ENCODE data around the gene CCDC187. TPM values are rescaled to one million over a fixed set of nuclear protein-coding genes. Genes with fewer than 3 reads are reported as not detected.

CCDC187 gene
- total RNA-seq, 1 donor from 2014 or later: 0.07 TPM

DNA sequence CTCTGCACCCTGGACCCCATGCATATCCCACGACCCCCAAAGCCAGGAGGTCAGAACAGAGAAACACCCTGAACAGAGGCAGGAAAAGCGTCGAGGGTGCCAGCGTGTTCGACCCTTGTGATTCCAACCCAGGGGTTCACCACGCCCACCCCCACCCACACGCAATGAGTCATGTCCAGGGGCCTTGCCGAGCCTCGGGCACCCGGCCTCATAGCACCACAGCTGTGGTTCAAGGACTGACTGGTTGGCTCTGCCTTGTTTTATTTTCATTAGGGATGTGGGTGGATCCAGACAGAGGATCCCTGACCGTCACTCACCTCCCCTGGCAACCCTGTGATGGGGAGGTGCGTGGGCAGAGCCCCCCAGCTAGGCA is 48.7 kb downstream of the CCDC187 start:
- Mint-ChIP-seq H3K4me3 (no peak overlapping the region), H3K27ac (ENCODE audit: unreplicated experiment) (no peak overlapping the region), H3K27me3 (ENCODE audit: low read depth) (no peaks in the 10 kb centered on the region), H3K9me3 (no peaks in the 10 kb centered on the region), H3K4me1 (no peaks in the 10 kb centered on the region), H3K36me3 (ENCODE audit: low read depth) (no peaks in the 10 kb centered on the region)
- TF ChIP-seq, protein P1, sequence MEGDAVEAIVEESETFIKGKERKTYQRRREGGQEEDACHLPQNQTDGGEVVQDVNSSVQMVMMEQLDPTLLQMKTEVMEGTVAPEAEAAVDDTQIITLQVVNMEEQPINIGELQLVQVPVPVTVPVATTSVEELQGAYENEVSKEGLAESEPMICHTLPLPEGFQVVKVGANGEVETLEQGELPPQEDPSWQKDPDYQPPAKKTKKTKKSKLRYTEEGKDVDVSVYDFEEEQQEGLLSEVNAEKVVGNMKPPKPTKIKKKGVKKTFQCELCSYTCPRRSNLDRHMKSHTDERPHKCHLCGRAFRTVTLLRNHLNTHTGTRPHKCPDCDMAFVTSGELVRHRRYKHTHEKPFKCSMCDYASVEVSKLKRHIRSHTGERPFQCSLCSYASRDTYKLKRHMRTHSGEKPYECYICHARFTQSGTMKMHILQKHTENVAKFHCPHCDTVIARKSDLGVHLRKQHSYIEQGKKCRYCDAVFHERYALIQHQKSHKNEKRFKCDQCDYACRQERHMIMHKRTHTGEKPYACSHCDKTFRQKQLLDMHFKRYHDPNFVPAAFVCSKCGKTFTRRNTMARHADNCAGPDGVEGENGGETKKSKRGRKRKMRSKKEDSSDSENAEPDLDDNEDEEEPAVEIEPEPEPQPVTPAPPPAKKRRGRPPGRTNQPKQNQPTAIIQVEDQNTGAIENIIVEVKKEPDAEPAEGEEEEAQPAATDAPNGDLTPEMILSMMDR (conservative IDR thresholded peaks at IDR 0.05): no peak
- DNase-seq (ENCODE audit: low read depth, low spot score): no peak

DNA sequence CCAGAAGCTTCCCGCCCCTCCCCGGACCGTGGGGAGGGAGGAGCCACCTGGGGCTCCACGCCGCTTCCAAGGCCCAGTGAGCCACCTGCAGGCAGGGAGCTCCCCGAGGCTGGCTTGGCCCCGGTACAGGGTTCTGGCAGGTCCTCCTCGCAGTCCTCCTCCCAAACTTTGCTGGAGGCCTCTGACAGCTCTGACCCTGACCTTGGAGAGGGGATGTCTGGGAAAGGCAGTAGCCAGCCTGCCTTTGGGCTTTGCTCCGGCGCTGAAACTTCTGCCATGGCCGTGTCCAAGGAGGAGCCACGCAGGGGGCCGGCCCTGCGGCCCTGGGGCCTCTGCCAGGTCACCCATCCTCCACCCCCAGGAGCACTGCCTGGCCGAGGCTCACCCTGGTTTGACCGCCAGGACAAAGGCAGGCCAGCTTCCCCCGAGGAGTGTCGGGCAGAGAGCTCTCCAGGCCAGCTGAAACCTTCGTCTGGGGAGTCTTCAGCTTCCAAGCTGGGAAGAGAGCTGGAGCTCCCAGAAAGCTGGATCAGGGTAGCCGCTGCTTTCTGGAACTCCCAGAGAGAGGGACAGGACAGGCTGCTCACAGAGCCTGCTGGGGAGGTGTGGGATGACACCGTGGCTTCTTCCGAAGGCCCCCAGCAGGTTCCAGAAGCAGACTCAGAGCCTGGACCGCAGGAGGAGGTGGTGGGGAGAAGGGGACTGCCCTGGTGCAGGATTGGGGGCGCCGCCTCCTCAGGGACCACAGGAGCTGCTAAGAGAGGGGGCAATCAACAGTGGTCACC is 49.3 kb downstream of the CCDC187 start:
- H3K27ac Mint-ChIP-seq (ENCODE audit: unreplicated experiment): no peak overlapping the region
- no peak for DNase-seq (ENCODE audit: low read depth, low spot score)
- TF ChIP-seq, protein P1 (conservative IDR thresholded peaks at IDR 0.05): no peak
- no peak overlapping the region for H3K4me3 Mint-ChIP-seq
- H3K36me3 Mint-ChIP-seq (ENCODE audit: low read depth): no peaks in the 10 kb centered on the region
- H3K4me1 Mint-ChIP-seq: no peaks in the 10 kb centered on the region
- H3K27me3 Mint-ChIP-seq (ENCODE audit: low read depth): no peaks in the 10 kb centered on the region
- H3K9me3 Mint-ChIP-seq: no peaks in the 10 kb centered on the region

DNA sequence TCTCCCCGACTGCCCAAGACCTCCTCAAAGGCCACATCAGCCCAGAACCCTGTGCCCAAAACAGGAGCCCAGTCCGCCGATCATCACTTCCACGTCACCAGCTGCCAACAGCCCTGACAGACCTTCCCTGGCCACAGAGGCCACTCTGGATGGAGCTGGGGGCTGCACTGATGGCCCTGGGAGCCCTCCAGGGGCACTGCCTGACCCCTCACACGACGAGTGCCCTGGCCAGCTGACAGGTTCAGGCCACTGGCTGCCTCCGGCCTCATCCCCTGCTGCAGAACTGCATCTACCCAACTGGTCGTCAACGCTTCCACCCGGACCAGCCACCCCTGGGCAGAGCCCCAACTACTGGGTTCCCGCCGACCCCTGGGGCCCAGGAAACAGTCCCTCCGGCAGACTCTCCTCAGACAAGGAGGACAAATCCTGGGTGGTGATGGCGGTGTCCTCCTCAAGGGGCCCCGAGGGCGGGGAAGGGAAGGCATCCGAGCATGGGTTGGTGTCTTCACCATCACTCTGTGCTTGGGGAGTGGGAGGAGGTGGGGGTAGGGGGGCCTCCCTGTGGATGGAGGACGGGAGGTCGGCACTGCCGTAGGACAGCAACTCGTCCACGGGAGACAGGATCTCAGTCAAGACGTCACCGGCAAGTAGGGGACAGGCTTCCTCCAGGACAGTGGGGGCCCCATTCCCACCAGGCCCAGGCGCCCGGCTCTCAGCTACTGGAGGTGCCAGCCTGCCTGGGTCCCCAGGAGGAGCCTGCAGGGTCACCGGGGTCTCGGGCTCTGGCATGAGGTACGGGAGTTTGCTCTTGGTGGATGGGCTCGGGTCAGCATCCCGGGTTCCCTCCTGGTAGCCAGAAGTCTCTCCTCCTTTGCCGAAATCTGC is 50.4 kb downstream of the CCDC187 start:
- Mint-ChIP-seq H3K4me3 (no peak overlapping the region), H3K9me3 (no peaks in the 10 kb centered on the region), H3K4me1 (no peaks in the 10 kb centered on the region), H3K27ac (ENCODE audit: unreplicated experiment) (no peak overlapping the region), H3K27me3 (ENCODE audit: low read depth) (no peaks in the 10 kb centered on the region), H3K36me3 (ENCODE audit: low read depth) (no peaks in the 10 kb centered on the region)
- TF ChIP-seq, protein P1 (conservative IDR thresholded peaks at IDR 0.05): no peak
- no peak for DNase-seq (ENCODE audit: low read depth, low spot score)

DNA sequence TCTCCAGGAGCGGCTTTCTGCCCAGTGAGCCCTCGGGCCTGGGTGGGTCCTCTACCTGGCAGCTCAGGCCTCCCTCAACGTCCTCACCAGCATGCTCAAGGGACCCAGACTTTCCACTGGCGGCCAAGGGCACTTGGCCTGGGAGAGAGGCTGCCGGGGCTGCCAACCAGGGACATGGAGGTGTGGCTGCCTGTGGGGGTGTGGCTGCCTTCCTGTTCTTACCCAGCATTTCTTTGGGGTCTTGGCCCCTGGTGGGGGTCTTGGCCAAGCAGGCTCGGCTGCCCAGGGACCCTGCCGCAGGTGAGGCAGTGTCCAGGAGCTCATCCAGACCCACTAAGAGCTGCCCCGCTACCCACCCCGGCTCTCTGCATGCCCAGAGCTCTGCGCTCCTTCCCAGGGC is 51.0 kb downstream of the CCDC187 start:
- no peaks in the 10 kb centered on the region for H3K27me3 Mint-ChIP-seq (ENCODE audit: low read depth)
- no peaks in the 10 kb centered on the region for H3K9me3 Mint-ChIP-seq
- H3K4me3 Mint-ChIP-seq: no peak overlapping the region
- DNase-seq (ENCODE audit: low read depth, low spot score): no peak
- no peak overlapping the region for H3K27ac Mint-ChIP-seq (ENCODE audit: unreplicated experiment)
- H3K36me3 Mint-ChIP-seq (ENCODE audit: low read depth): no peaks in the 10 kb centered on the region
- TF ChIP-seq, protein P1 (conservative IDR thresholded peaks at IDR 0.05): no peak
- H3K4me1 Mint-ChIP-seq: no peaks in the 10 kb centered on the region

DNA sequence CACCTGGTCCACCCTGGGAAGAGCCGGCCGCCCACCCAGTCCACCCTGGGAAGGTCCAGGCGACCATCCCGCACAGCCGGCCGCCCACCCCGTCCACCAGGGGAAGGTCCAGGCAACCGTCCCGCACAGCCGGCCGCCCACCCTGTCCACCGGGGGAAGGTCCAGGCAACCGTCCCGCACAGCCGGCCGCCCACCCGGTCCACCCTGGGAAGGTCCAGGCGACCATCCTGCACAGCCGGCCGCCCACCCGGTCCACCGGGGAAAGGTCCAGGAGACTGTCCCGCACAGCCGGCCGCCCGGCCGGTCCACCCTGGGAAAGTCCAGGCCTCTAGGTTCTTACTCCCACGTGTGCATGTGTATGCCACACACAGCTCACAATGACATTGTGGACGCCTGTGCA is 51.6 kb downstream of the CCDC187 start:
- TF ChIP-seq, protein P1 (conservative IDR thresholded peaks at IDR 0.05): no peak
- Mint-ChIP-seq H3K36me3 (ENCODE audit: low read depth) (no peaks in the 10 kb centered on the region), H3K4me1 (no peaks in the 10 kb centered on the region), H3K27ac (ENCODE audit: unreplicated experiment) (no peak overlapping the region), H3K27me3 (ENCODE audit: low read depth) (no peaks in the 10 kb centered on the region), H3K4me3 (no peak overlapping the region), H3K9me3 (no peaks in the 10 kb centered on the region)
- no peak for DNase-seq (ENCODE audit: low read depth, low spot score)

Data from neural crest cell (in vitro differentiated cells).